GM23338 (cell line): ENCODE results near the gene OSBPL3. TPM values are rescaled to one million over a fixed set of nuclear protein-coding genes. Genes with fewer than 3 reads are reported as not detected.
A peak's percentile ranks its signal among the peaks of the same experiment; 100 is the strongest.

Experiments used
- ATAC-seq: fragments of 200-7000 bp; cut with Tn5 transposase; 3 replicates; pipeline ENCODE4 v1.9.1; 2020
- DNase-seq: peaks from one replicate; pipeline ENCODE4 v3.0.0-alpha.2; 2015; ENCODE audit warnings: low spot score
- H2AFZ ChIP-seq: fragments of 200-600 bp; sonication (generic); 2 replicates; pipeline ENCODE4 v1.8.0; 2016; ENCODE audit warnings: antibody characterized with exemption, mild to moderate bottlenecking, moderate library complexity
- H3F3A ChIP-seq: fragments of 200-600 bp; sonication (generic); replicated peaks from 2 replicates; pipeline ENCODE4 v1.8.0; 2017; ENCODE audit warnings: antibody characterized with exemption, mixed run types, low read depth
- H3K27ac ChIP-seq: fragments of 200-600 bp; sonication (generic); 2 replicates; pipeline ENCODE4 v1.6.1; 2016; ENCODE audit warnings: low read depth
- H3K27me3 ChIP-seq: fragments of 200-600 bp; sonication (generic); 2 replicates; pipeline ENCODE4 v1.8.0; 2016; ENCODE audit warnings: mild to moderate bottlenecking, mixed run types, moderate library complexity; ENCODE audit not compliant: insufficient read depth
- H3K36me3 ChIP-seq: fragments of 200-600 bp; sonication (generic); 2 replicates; pipeline ENCODE4 v1.8.0; 2016; ENCODE audit warnings: mild to moderate bottlenecking; ENCODE audit not compliant: insufficient read depth
- H3K4me1 ChIP-seq: fragments of 200-600 bp; sonication (generic); 2 replicates; pipeline ENCODE4 v1.8.0; 2016; ENCODE audit warnings: mild to moderate bottlenecking, moderate library complexity; ENCODE audit not compliant: insufficient read depth
- H3K4me2 ChIP-seq: fragments of 200-600 bp; sonication (generic); 2 replicates; pipeline ENCODE4 v1.7.1; 2017; ENCODE audit warnings: mixed run types
- H3K4me3 ChIP-seq: fragments of 200-600 bp; sonication (generic); 2 replicates; pipeline ENCODE4 v1.6.1; 2016; ENCODE audit warnings: mixed run types
- H3K79me2 ChIP-seq: fragments of 200-600 bp; sonication (generic); replicated peaks from 2 replicates; pipeline ENCODE4 v1.8.0; 2017; ENCODE audit warnings: mild to moderate bottlenecking; ENCODE audit not compliant: insufficient read depth
- H3K9me2 ChIP-seq: fragments of 200-600 bp; sonication (generic); 2 replicates; pipeline ENCODE4 v1.8.0; 2017; ENCODE audit not compliant: insufficient read depth
- H4K20me1 ChIP-seq: fragments of 200-600 bp; sonication (generic); replicated peaks from 2 replicates; pipeline ENCODE4 v1.8.0; 2017; ENCODE audit warnings: mild to moderate bottlenecking; ENCODE audit not compliant: insufficient read depth
- H3K27ac Mint-ChIP-seq: 2 replicates; pipeline ENCODE4 v1.8.0; 2020; ENCODE audit warnings: inconsistent platforms, mild to moderate bottlenecking, moderate library complexity, mixed read lengths
- H3K27me3 Mint-ChIP-seq: 3 replicates; pipeline ENCODE4 v1.8.0; 2022; ENCODE audit warnings: low read depth, mild to moderate bottlenecking, moderate library complexity, mixed read lengths, inconsistent platforms; ENCODE audit not compliant: insufficient read depth, poor library complexity
- H3K36me3 Mint-ChIP-seq: 3 replicates; pipeline ENCODE4 v1.8.0; 2021; ENCODE audit warnings: low read depth, mild to moderate bottlenecking, inconsistent platforms, moderate library complexity, mixed read lengths
- H3K4me1 Mint-ChIP-seq: 3 replicates; pipeline ENCODE4 v1.8.0; 2020; ENCODE audit warnings: mild to moderate bottlenecking, inconsistent platforms, mixed read lengths
- H3K4me3 Mint-ChIP-seq: 3 replicates; pipeline ENCODE4 v1.8.0; 2021; ENCODE audit warnings: moderate library complexity, mild to moderate bottlenecking, inconsistent platforms, mixed read lengths
- H3K9me3 Mint-ChIP-seq: 3 replicates; pipeline ENCODE4 v1.8.0; 2020; ENCODE audit warnings: moderate library complexity, mild to moderate bottlenecking, inconsistent platforms, mixed read lengths
- CREB1 ChIP-seq: fragments of 250-450 bp; sonication (Bioruptor Pico); IDR thresholded peaks from 2 replicates; pipeline ENCODE4 v1.5.0; 2020; ENCODE audit warnings: low read depth, mild to moderate bottlenecking, moderate library complexity
- CTCF ChIP-seq, 2 experiments: fragments of 200-600 bp in 1 of 2; sonication (generic) in 1 of 2; conservative IDR thresholded peaks; 2 replicates each; pipeline versions ENCODE4 v1.5.1 to v1.6.1; 2016 to 2017; ENCODE audit warnings: antibody characterized with exemption in 2 of 2, low read depth in 2 of 2, mild to moderate bottlenecking in 2 of 2, moderate library complexity in 1 of 2
- ETS1 ChIP-seq: IDR thresholded peaks from 2 replicates; pipeline ENCODE4 v1.6.1; 2016; ENCODE audit warnings: antibody characterized with exemption
- EZH2 ChIP-seq: fragments of 200-600 bp; sonication (generic); IDR thresholded peaks from one replicate; pipeline ENCODE4 v1.8.0; 2017; ENCODE audit warnings: antibody characterized with exemption, mild to moderate bottlenecking, low read depth; ENCODE audit not compliant: unreplicated experiment
- EZH2phosphoT487 ChIP-seq: fragments of 200-600 bp; sonication (generic); IDR thresholded peaks from one replicate; pipeline ENCODE4 v1.8.1; 2018; ENCODE audit warnings: antibody characterized with exemption; ENCODE audit not compliant: unreplicated experiment
- JUNB ChIP-seq: IDR thresholded peaks from one replicate; pipeline ENCODE4 v1.6.1; 2016; ENCODE audit warnings: antibody characterized with exemption; ENCODE audit not compliant: unreplicated experiment
- NANOG ChIP-seq: IDR thresholded peaks from 2 replicates; pipeline ENCODE4 v1.6.1; 2016; ENCODE audit warnings: antibody characterized with exemption, borderline replicate concordance
- POLR2AphosphoS5 ChIP-seq: IDR thresholded peaks from 2 replicates; pipeline ENCODE4 v1.6.1; 2016; ENCODE audit warnings: antibody characterized with exemption, low read depth
- STAT1 ChIP-seq: IDR thresholded peaks from one replicate; pipeline ENCODE4 v1.6.1; 2016; ENCODE audit warnings: antibody characterized with exemption; ENCODE audit not compliant: unreplicated experiment
- ZNF114 ChIP-seq: fragments of 250-450 bp; sonication (Bioruptor Pico); IDR thresholded peaks from 2 replicates; pipeline ENCODE4 v1.5.0; 2020; ENCODE audit warnings: mild to moderate bottlenecking, moderate library complexity
- ZNF331 ChIP-seq: fragments of 250-450 bp; sonication (Bioruptor Pico); IDR thresholded peaks from 2 replicates; pipeline ENCODE4 v1.5.0; 2020; ENCODE audit warnings: low read depth, mild to moderate bottlenecking, moderate library complexity
- ZNF462 ChIP-seq: fragments of 250-450 bp; sonication (Bioruptor Pico); IDR thresholded peaks from 2 replicates; pipeline ENCODE4 v1.5.0; 2020; ENCODE audit warnings: mild to moderate bottlenecking, moderate library complexity
- polyA plus RNA-seq: library from polyadenylated mRNA; unstranded; fragments of >200 nt; fragmentation: Nextera tagmentation; extraction: Ambion mirVana; gene quantifications from 2 replicates; pipeline ENCODE4 v1.2.1, GENCODE V29; 2016
- total RNA-seq: library from RNA; depleted of rRNA; stranded (reverse); fragments of >200 nt; shearing (Covaris generic); gene quantifications from 2 replicates; pipeline ENCODE4 v1.2.3, GENCODE V29; 2014
- TF ChIP-seq, protein P1 (sequence below): IDR thresholded peaks from one replicate; pipeline ENCODE4 v1.6.1; 2018; ENCODE audit warnings: antibody characterized with exemption; ENCODE audit not compliant: unreplicated experiment

The OSBPL3 gene
- total and polyA plus RNA-seq, 2 experiments from 2014 or later = 7.2 to 15.7 TPM

- H3K4me1 ChIP-seq = peaks cover 19% of the 10 kb centered on the region; the same call in 1 of the 2 replicates
- no peak overlapping the region for H3K4me2 ChIP-seq
- no peaks in the 10 kb centered on the region for H3K9me2 ChIP-seq
- Mint-ChIP-seq H3K4me3 (no peak overlapping the region), H3K27me3 (peaks cover 5% of the 10 kb centered on the region), H3K27ac (no peak overlapping the region), H3K9me3 (no peaks in the 10 kb centered on the region), H3K4me1 (peaks cover 24% of the 10 kb centered on the region), H3K36me3 (no peaks in the 10 kb centered on the region)
- TF ChIP-seq ZNF114 (CRISPR knock-in tag) (no peak), NANOG (no peak), CTCF (conservative IDR thresholded peaks at IDR 0.05; ENCODE audit: low read depth in 2 of 2) (no peak), CREB1 (no peak), POLR2AphosphoS5 (no peak), STAT1 (no peak), ZNF462 (CRISPR knock-in tag) (no peak), EZH2 (no peak), ETS1 (no peak), EZH2phosphoT487 (no peak), ZNF331 (CRISPR knock-in tag) (no peak), JUNB (no peak)
- TF ChIP-seq, protein P1, sequence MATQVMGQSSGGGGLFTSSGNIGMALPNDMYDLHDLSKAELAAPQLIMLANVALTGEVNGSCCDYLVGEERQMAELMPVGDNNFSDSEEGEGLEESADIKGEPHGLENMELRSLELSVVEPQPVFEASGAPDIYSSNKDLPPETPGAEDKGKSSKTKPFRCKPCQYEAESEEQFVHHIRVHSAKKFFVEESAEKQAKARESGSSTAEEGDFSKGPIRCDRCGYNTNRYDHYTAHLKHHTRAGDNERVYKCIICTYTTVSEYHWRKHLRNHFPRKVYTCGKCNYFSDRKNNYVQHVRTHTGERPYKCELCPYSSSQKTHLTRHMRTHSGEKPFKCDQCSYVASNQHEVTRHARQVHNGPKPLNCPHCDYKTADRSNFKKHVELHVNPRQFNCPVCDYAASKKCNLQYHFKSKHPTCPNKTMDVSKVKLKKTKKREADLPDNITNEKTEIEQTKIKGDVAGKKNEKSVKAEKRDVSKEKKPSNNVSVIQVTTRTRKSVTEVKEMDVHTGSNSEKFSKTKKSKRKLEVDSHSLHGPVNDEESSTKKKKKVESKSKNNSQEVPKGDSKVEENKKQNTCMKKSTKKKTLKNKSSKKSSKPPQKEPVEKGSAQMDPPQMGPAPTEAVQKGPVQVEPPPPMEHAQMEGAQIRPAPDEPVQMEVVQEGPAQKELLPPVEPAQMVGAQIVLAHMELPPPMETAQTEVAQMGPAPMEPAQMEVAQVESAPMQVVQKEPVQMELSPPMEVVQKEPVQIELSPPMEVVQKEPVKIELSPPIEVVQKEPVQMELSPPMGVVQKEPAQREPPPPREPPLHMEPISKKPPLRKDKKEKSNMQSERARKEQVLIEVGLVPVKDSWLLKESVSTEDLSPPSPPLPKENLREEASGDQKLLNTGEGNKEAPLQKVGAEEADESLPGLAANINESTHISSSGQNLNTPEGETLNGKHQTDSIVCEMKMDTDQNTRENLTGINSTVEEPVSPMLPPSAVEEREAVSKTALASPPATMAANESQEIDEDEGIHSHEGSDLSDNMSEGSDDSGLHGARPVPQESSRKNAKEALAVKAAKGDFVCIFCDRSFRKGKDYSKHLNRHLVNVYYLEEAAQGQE = no peak
- H3K36me3 ChIP-seq = no peaks in the 10 kb centered on the region
- no peaks in the 10 kb centered on the region for H3K27me3 ChIP-seq
- DNase-seq = no peak
- no peaks in the 10 kb centered on the region for H3F3A ChIP-seq
- peak; percentile 41; the same call in 2 of the 3 replicates for ATAC-seq
- no peak overlapping the region for H3K4me3 ChIP-seq
- no peaks in the 10 kb centered on the region for H4K20me1 ChIP-seq
- H2AFZ ChIP-seq = no peak overlapping the region
- H3K27ac ChIP-seq = no peak overlapping the region
- no peaks in the 10 kb centered on the region for H3K79me2 ChIP-seq
These were observed 94.7 kb downstream of the OSBPL3 start for GRCh38 chr7:24885305-24885704.
